ENCODE measurements around the gene COLQ. TPM values are rescaled to one million over a fixed set of nuclear protein-coding genes. Genes with fewer than 3 reads are reported as not detected.

COLQ gene
- total RNA-seq, 1 experiment from 2014 or later: 0.44 TPM

DNA sequence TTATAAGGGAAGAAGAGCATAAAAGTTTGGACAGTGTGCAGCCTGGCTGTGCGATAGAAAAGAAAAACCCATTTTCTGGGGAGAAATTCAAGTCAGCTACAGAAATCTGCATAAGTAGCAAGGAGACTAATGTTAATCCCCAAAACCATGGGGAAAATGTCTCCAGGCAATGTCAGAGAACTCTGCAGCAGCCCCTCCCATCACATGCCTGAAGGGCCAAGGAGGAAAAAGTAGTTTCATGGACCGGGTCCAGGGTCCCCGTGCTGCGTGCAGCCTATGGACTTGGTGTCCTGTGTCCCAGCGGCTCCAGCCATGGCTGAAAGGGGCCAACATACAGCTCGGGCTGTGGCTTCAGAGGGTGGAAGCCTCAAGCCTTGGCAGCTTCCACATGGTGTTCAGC, 28.3 kb upstream of the COLQ start:
- intact Hi-C loops (cut with micrococcal nuclease): no loop called here
- no peak overlapping the region for H3K27ac Mint-ChIP-seq (ENCODE audit: low read depth, unreplicated experiment)
- H3K36me3 Mint-ChIP-seq (ENCODE audit: insufficient read depth, unreplicated experiment): no peaks in the 10 kb centered on the region
- ChIA-PET POLR2A (no interaction called here), CTCF (no interaction called here)
- TF ChIP-seq CTCF (IDR thresholded peaks at IDR 0.05; ENCODE audit: unreplicated experiment): no peak
- no peak overlapping the region for H3K4me3 Mint-ChIP-seq (ENCODE audit: unreplicated experiment)
- no TSS peak for BruUV-seq (replicated peaks)
- peaks cover 11% of the 10 kb centered on the region for H3K27me3 Mint-ChIP-seq (ENCODE audit: insufficient read depth, unreplicated experiment)
- DNase-seq (ENCODE audit: unreplicated experiment): no peak
- H3K9me3 Mint-ChIP-seq (ENCODE audit: unreplicated experiment): peaks cover 10% of the 10 kb centered on the region
- H3K4me1 Mint-ChIP-seq (ENCODE audit: insufficient read depth, unreplicated experiment): no peaks in the 10 kb centered on the region

- no peak for DNase-seq (ENCODE audit: unreplicated experiment)
- Mint-ChIP-seq H3K27me3 (ENCODE audit: insufficient read depth, unreplicated experiment) (peaks cover 11% of the 10 kb centered on the region), H3K4me1 (ENCODE audit: insufficient read depth, unreplicated experiment) (no peaks in the 10 kb centered on the region), H3K36me3 (ENCODE audit: insufficient read depth, unreplicated experiment) (no peaks in the 10 kb centered on the region), H3K27ac (ENCODE audit: low read depth, unreplicated experiment) (no peak overlapping the region), H3K4me3 (ENCODE audit: unreplicated experiment) (no peak overlapping the region), H3K9me3 (ENCODE audit: unreplicated experiment) (peaks cover 10% of the 10 kb centered on the region)
- ChIA-PET CTCF (interaction anchor here (0.8 to 1.5 kb wide), 4 partner anchors 12 to 435 kb away, joined by 3 to 4 read pairs (median 3); no protein-coding TSS in a partner anchor), POLR2A (interaction anchor here (0.7 kb wide), 1 partner anchor 238 kb away, joined by 3 read pairs; no protein-coding TSS in a partner anchor)
- no TSS peak for BruUV-seq (replicated peaks)
- no peak for TF ChIP-seq CTCF (IDR thresholded peaks at IDR 0.05; ENCODE audit: unreplicated experiment)
- intact Hi-C loops (cut with micrococcal nuclease): no loop called here
Measured at GRCh38 chr3:15542614-15543013, 21.1 kb upstream of the COLQ start.

GRCh38 chr3:15541371-15541770, 19.9 kb upstream of the COLQ start:
- Mint-ChIP-seq H3K36me3 (ENCODE audit: insufficient read depth, unreplicated experiment) (no peaks in the 10 kb centered on the region), H3K9me3 (ENCODE audit: unreplicated experiment) (peaks cover 1% of the 10 kb centered on the region), H3K4me1 (ENCODE audit: insufficient read depth, unreplicated experiment) (no peaks in the 10 kb centered on the region), H3K4me3 (ENCODE audit: unreplicated experiment) (no peak overlapping the region), H3K27me3 (ENCODE audit: insufficient read depth, unreplicated experiment) (peaks cover under 1% of the 10 kb centered on the region), H3K27ac (ENCODE audit: low read depth, unreplicated experiment) (no peak overlapping the region)
- CTCF ChIA-PET: no interaction called here
- intact Hi-C loops (cut with micrococcal nuclease): no loop called here
- TF ChIP-seq CTCF (IDR thresholded peaks at IDR 0.05; ENCODE audit: unreplicated experiment): no peak
- POLR2A ChIA-PET: interaction anchor here (0.7 kb wide), 1 partner anchor 273 kb away, joined by 4 read pairs; no protein-coding TSS in a partner anchor
- no peak for DNase-seq (ENCODE audit: unreplicated experiment)
- no TSS peak for BruUV-seq (replicated peaks)

GRCh38 chr3:15539066-15539465, 17.6 kb upstream of the COLQ start:
- intact Hi-C loops (cut with micrococcal nuclease): no loop called here
- Mint-ChIP-seq H3K27ac (ENCODE audit: low read depth, unreplicated experiment) (no peak overlapping the region), H3K36me3 (ENCODE audit: insufficient read depth, unreplicated experiment) (no peaks in the 10 kb centered on the region), H3K4me3 (ENCODE audit: unreplicated experiment) (no peak overlapping the region), H3K4me1 (ENCODE audit: insufficient read depth, unreplicated experiment) (peaks cover 9% of the 10 kb centered on the region), H3K9me3 (ENCODE audit: unreplicated experiment) (no peaks in the 10 kb centered on the region), H3K27me3 (ENCODE audit: insufficient read depth, unreplicated experiment) (no peaks in the 10 kb centered on the region)
- ChIA-PET CTCF (interaction anchor here (0.7 kb wide), 1 partner anchor 13 kb away, joined by 4 read pairs; no protein-coding TSS in a partner anchor), POLR2A (no interaction called here)
- TF ChIP-seq CTCF (IDR thresholded peaks at IDR 0.05; ENCODE audit: unreplicated experiment): no peak
- no peak for DNase-seq (ENCODE audit: unreplicated experiment)
- BruUV-seq (replicated peaks): no TSS peak
